Effector memory CD8-positive, alpha-beta T cell (primary cell): ENCODE measurements around the gene CNTN1.

Experiments
- ATAC-seq: fragments of 150-1000 bp; cut with Tn5 transposase; replicated peaks from 2 replicates; pipeline ENCODE4 v1.10.0; 2021; ENCODE audit warnings: mild to moderate bottlenecking, moderate library complexity
- DNase-seq, 3 experiments: peaks; one replicate each; pipeline ENCODE4 v3.0.0; 2021
- H3K27ac Mint-ChIP-seq, 2 donors: one replicate each; pipeline ENCODE4 v1.8.0; 2022; ENCODE audit warnings: mild to moderate bottlenecking in 2 of 2, mixed read lengths in 2 of 2, moderate library complexity in 2 of 2
- H3K27me3 Mint-ChIP-seq, 2 donors: one replicate each; pipeline ENCODE4 v1.8.0; 2022; ENCODE audit warnings: mixed read lengths in 2 of 2
- H3K36me3 Mint-ChIP-seq: one replicate; pipeline ENCODE4 v1.8.0; 2022; ENCODE audit warnings: mild to moderate bottlenecking, moderate library complexity, mixed read lengths; ENCODE audit not compliant: insufficient read depth
- H3K4me1 Mint-ChIP-seq, 2 donors: one replicate each; pipeline ENCODE4 v1.8.0; 2022; ENCODE audit warnings: low read depth in 2 of 2, mixed read lengths in 2 of 2
- H3K4me3 Mint-ChIP-seq, 2 donors: one replicate each; pipeline ENCODE4 v1.8.0; 2022; ENCODE audit warnings: mild to moderate bottlenecking in 2 of 2, mixed read lengths in 2 of 2, moderate library complexity in 2 of 2
- H3K9me3 Mint-ChIP-seq, 2 donors: one replicate each; pipeline ENCODE4 v1.8.0; 2022; ENCODE audit warnings: mixed read lengths in 2 of 2

The CNTN1 gene

DNA sequence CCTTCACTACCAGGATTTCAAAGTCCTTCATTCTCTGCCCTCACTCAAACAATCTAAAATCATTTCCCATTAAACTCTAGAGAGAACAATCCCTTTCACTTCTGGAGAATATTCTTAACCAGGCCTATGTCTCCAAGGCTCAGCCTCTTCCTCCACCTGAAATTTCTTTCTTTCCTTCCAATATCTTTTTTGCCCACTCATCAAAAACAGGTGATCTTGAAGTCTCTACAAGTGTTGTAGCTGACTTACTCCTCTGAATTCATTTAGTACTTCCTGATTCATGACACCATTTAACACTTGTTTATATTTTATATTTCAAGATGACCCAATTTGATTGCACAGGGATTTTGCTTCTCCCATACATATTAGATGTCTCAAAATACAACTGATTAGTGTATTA lies 429.1 kb downstream of the CNTN1 start:
- DNase-seq (no peak), ATAC-seq (no peak)
- H3K9me3 Mint-ChIP-seq = peaks cover 0 to 1% of the 10 kb centered on the region in 2 donors

More for the DNA sequence above, 429.1 kb downstream of the CNTN1 start:
- Mint-ChIP-seq H3K4me1 (no peaks in the 10 kb centered on the region), H3K36me3 (no peaks in the 10 kb centered on the region), H3K27me3 (no peaks in the 10 kb centered on the region), H3K27ac (no peak overlapping the region), H3K4me3 (no peak overlapping the region)
